Measurements from ENCODE around the gene DLX6. TPM values are rescaled to one million over a fixed set of nuclear protein-coding genes. Genes with fewer than 3 reads are reported as not detected.

Gene DLX6
- total RNA-seq, 1 experiment from 2014 or later: not detected

DNA sequence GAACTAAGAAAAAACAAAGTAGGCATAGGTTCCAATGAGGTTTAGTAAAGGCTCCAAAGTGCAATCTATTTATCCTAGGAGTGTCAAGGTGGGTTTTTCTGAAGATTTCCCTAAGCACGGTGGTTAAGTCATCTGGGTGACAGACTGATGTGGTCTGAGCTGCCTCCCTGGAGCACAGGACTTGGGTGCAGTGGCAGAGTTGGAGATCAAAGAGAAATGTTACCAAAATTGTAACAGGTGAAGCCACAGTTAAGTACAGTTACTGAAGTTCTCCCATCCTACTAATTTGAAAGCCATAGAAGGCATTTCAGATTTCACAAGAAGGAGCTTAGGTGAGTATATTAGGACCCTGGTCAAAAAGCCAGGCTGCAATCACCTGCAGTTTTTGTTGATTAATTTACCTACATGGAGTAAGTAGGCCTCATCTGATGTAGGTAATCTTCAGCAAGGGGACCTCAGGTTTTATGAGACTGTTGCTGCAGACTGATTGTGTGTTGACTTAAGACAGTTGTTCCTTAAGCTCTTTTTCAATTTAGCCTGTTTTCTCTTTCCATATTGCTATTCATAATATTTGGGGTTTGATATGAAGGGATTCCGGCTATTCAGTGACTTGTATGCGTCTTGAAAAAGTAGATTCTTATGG, 3.0 kb downstream of the DLX6 start:
- DNase-seq (ENCODE audit: unreplicated experiment): no peak
- H3K27ac Mint-ChIP-seq (ENCODE audit: low read depth, unreplicated experiment): no peak overlapping the region
- TF ChIP-seq, protein P1, sequence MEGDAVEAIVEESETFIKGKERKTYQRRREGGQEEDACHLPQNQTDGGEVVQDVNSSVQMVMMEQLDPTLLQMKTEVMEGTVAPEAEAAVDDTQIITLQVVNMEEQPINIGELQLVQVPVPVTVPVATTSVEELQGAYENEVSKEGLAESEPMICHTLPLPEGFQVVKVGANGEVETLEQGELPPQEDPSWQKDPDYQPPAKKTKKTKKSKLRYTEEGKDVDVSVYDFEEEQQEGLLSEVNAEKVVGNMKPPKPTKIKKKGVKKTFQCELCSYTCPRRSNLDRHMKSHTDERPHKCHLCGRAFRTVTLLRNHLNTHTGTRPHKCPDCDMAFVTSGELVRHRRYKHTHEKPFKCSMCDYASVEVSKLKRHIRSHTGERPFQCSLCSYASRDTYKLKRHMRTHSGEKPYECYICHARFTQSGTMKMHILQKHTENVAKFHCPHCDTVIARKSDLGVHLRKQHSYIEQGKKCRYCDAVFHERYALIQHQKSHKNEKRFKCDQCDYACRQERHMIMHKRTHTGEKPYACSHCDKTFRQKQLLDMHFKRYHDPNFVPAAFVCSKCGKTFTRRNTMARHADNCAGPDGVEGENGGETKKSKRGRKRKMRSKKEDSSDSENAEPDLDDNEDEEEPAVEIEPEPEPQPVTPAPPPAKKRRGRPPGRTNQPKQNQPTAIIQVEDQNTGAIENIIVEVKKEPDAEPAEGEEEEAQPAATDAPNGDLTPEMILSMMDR (IDR thresholded peaks at IDR 0.05; ENCODE audit: unreplicated experiment): no peak
- H3K27me3 Mint-ChIP-seq (ENCODE audit: insufficient read depth, unreplicated experiment): peaks cover 53% of the 10 kb centered on the region
- no TSS peak for BruUV-seq (replicated peaks)
- intact Hi-C loops (cut with micrococcal nuclease): no loop called here
- H3K4me3 Mint-ChIP-seq (ENCODE audit: unreplicated experiment): no peak overlapping the region
- CTCF ChIA-PET: interaction anchor here (0.6 to 1.0 kb wide), 2 partner anchors 16 to 18 kb away, joined by 3 to 4 read pairs; no protein-coding TSS in a partner anchor
- no peaks in the 10 kb centered on the region for H3K4me1 Mint-ChIP-seq (ENCODE audit: insufficient read depth, unreplicated experiment)
- POLR2A ChIA-PET: no interaction called here
- H3K9me3 Mint-ChIP-seq (ENCODE audit: unreplicated experiment): no peaks in the 10 kb centered on the region
- H3K36me3 Mint-ChIP-seq (ENCODE audit: insufficient read depth, unreplicated experiment): no peaks in the 10 kb centered on the region

DNA sequence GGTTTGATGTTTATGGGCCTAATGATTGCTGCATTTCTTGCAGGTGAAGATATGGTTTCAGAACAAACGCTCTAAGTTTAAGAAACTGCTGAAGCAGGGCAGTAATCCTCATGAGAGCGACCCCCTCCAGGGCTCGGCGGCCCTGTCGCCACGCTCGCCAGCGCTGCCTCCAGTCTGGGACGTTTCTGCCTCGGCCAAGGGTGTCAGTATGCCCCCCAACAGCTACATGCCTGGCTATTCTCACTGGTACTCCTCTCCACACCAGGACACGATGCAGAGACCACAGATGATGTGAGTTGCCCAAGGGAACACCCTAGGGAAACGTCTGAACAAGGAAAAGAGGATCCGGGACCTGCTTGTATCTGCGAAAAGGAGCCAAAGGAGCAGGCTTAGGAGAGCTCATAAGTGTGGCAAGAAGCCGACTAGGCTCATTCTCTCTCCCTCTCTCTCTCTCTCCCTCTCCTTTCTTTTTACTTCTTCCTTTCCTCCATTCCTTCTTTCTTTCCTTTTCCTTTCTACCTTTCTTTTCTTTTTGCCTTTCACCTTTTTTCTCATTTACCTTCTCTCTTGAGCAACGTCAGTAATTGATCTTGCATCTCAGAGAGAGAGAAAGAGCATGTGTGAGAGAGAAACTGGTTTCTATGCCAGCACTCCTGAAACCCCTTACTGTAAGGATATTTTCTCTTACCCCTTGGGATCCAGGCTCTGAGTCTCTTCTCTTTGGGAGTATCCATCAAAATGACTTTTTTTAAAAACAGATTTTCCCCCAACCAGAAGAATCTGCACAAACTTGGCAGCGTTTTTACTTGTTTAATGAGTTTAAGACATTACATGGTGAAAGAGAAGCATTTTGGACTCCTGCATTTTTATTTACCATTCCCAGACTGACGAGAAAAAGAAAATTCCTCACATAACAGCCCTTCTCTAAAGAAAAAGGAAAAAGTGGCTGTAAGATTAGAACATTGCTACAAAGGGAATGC, 4.7 kb downstream of the DLX6 start:
- POLR2A ChIA-PET: no interaction called here
- Mint-ChIP-seq H3K36me3 (ENCODE audit: insufficient read depth, unreplicated experiment) (no peaks in the 10 kb centered on the region), H3K4me3 (ENCODE audit: unreplicated experiment) (no peak overlapping the region), H3K9me3 (ENCODE audit: unreplicated experiment) (no peaks in the 10 kb centered on the region), H3K27me3 (ENCODE audit: insufficient read depth, unreplicated experiment) (peaks cover 62% of the 10 kb centered on the region), H3K4me1 (ENCODE audit: insufficient read depth, unreplicated experiment) (peaks cover 7% of the 10 kb centered on the region), H3K27ac (ENCODE audit: low read depth, unreplicated experiment) (no peak overlapping the region)
- TF ChIP-seq, protein P1 (IDR thresholded peaks at IDR 0.05; ENCODE audit: unreplicated experiment): no peak
- no peak for DNase-seq (ENCODE audit: unreplicated experiment)
- no TSS peak for BruUV-seq (replicated peaks)
- CTCF ChIA-PET: no interaction called here
- intact Hi-C loops (cut with micrococcal nuclease): no loop called here

DNA sequence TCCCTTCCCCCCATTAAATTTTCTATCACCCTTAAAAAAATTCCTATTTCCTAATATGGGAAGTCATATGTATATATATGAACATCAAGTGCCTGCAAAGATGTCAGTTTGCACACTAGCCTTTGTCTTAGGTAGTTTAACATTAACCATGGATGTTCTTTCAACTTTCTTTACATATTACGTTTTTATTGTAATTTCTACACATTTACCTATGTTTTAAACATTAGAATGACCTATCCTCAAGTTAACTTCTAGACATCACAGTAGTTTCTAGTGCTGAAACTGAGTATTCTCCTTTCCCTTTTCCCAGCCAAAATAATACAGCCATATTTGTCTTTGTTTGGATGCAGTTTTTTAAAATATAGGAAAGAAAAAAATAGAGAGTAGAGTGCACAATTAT, 5.8 kb downstream of the DLX6 start:
- ChIA-PET POLR2A (no interaction called here), CTCF (no interaction called here)
- intact Hi-C loops (cut with micrococcal nuclease): no loop called here
- H3K4me1 Mint-ChIP-seq (ENCODE audit: insufficient read depth, unreplicated experiment): peaks cover 7% of the 10 kb centered on the region
- no peak overlapping the region for H3K4me3 Mint-ChIP-seq (ENCODE audit: unreplicated experiment)
- DNase-seq (ENCODE audit: unreplicated experiment): no peak
- no peak overlapping the region for H3K27ac Mint-ChIP-seq (ENCODE audit: low read depth, unreplicated experiment)
- no TSS peak for BruUV-seq (replicated peaks)
- no peaks in the 10 kb centered on the region for H3K9me3 Mint-ChIP-seq (ENCODE audit: unreplicated experiment)
- H3K36me3 Mint-ChIP-seq (ENCODE audit: insufficient read depth, unreplicated experiment): no peaks in the 10 kb centered on the region
- H3K27me3 Mint-ChIP-seq (ENCODE audit: insufficient read depth, unreplicated experiment): peaks cover 72% of the 10 kb centered on the region
- TF ChIP-seq, protein P1 (IDR thresholded peaks at IDR 0.05; ENCODE audit: unreplicated experiment): no peak

DNA sequence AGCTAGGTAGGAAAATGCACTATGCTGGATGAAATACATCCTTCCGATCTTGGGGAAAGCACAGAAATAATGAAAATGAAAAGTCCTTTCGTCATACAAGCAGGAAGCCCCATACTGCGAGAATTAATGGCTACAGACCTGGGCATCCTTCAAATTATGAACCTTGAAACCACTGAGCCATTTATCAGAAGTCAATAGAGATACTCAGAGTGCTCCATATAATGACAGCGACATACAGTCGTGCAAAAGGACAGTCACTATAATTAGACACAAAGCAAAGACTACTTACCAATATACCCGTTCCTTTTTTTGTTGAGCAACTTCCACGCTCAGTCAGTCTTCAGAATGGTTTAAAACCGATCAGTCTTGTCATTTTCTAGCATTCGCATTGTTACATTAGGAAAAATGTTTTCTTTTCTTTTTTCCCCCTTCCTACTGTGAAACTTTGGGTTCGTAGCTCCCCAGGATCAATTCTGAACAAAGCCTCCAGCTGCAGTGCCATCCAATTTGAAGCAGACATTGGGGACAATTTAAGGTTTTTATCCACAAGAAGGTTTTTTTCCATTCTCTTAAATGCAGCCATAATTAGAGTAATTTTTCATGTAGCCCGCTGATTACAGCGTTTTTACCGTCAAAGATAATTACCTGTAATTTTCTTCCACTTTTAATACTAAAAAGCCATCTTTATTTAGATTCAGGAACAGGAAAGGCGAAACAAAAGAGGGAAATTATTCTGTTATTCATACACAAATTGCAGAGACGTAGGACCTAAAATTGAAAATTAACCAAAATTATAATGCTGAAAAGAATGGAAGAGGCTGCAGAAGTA, 6.4 kb downstream of the DLX6 start:
- ChIA-PET POLR2A (no interaction called here), CTCF (no interaction called here)
- Mint-ChIP-seq H3K9me3 (ENCODE audit: unreplicated experiment) (no peaks in the 10 kb centered on the region), H3K27me3 (ENCODE audit: insufficient read depth, unreplicated experiment) (peaks cover 79% of the 10 kb centered on the region), H3K4me1 (ENCODE audit: insufficient read depth, unreplicated experiment) (peaks cover 7% of the 10 kb centered on the region), H3K36me3 (ENCODE audit: insufficient read depth, unreplicated experiment) (no peaks in the 10 kb centered on the region), H3K27ac (ENCODE audit: low read depth, unreplicated experiment) (no peak overlapping the region), H3K4me3 (ENCODE audit: unreplicated experiment) (no peak overlapping the region)
- TF ChIP-seq, protein P1 (IDR thresholded peaks at IDR 0.05; ENCODE audit: unreplicated experiment): no peak
- BruUV-seq (replicated peaks): no TSS peak
- intact Hi-C loops (cut with micrococcal nuclease): no loop called here
- no peak for DNase-seq (ENCODE audit: unreplicated experiment)

Data from MCF 10A (cell line).